Measurements from ENCODE around the gene BANF1. TPM values are rescaled to one million over a fixed set of nuclear protein-coding genes. Genes with fewer than 3 reads are reported as not detected.
A peak's percentile ranks its signal among the peaks of the same experiment; 100 is the strongest.

Gene BANF1
- total and polyA plus RNA-seq, 2 of the 13 experiments (the other 11 are each of a cell fraction or from before 2014, with no cell fraction given) = 40.5 to 86.5 TPM

GRCh38 chr11:66051766-66052663 lies 49.7 kb downstream of the BANF1 start, which contains the start of gene SF3B2 (continued):
- TF ChIP-seq, protein P1, sequence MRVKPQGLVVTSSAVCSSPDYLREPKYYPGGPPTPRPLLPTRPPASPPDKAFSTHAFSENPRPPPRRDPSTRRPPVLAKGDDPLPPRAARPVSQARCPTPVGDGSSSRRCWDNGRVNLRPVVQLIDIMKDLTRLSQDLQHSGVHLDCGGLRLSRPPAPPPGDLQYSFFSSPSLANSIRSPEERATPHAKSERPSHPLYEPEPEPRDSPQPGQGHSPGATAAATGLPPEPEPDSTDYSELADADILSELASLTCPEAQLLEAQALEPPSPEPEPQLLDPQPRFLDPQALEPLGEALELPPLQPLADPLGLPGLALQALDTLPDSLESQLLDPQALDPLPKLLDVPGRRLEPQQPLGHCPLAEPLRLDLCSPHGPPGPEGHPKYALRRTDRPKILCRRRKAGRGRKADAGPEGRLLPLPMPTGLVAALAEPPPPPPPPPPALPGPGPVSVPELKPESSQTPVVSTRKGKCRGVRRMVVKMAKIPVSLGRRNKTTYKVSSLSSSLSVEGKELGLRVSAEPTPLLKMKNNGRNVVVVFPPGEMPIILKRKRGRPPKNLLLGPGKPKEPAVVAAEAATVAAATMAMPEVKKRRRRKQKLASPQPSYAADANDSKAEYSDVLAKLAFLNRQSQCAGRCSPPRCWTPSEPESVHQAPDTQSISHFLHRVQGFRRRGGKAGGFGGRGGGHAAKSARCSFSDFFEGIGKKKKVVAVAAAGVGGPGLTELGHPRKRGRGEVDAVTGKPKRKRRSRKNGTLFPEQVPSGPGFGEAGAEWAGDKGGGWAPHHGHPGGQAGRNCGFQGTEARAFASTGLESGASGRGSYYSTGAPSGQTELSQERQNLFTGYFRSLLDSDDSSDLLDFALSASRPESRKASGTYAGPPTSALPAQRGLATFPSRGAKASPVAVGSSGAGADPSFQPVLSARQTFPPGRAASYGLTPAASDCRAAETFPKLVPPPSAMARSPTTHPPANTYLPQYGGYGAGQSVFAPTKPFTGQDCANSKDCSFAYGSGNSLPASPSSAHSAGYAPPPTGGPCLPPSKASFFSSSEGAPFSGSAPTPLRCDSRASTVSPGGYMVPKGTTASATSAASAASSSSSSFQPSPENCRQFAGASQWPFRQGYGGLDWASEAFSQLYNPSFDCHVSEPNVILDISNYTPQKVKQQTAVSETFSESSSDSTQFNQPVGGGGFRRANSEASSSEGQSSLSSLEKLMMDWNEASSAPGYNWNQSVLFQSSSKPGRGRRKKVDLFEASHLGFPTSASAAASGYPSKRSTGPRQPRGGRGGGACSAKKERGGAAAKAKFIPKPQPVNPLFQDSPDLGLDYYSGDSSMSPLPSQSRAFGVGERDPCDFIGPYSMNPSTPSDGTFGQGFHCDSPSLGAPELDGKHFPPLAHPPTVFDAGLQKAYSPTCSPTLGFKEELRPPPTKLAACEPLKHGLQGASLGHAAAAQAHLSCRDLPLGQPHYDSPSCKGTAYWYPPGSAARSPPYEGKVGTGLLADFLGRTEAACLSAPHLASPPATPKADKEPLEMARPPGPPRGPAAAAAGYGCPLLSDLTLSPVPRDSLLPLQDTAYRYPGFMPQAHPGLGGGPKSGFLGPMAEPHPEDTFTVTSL (CRISPR knock-in tag; IDR thresholded peaks at IDR 0.05; ENCODE audit: borderline replicate concordance) = no peak; the same call in 1 of the 2 replicates
- TF ChIP-seq ZNF768 (CRISPR knock-in tag; IDR thresholded peaks at IDR 0.05) = peak; percentile 45; the same call in 1 of the 2 replicates
- no peak for TF ChIP-seq ZNF616 (CRISPR knock-in tag; IDR thresholded peaks at IDR 0.05; ENCODE audit: low read depth)
- TF ChIP-seq ZNF329 (CRISPR knock-in tag; IDR thresholded peaks at IDR 0.05; ENCODE audit: low read depth) = 0 out of 2 replicates have a peak, but pooled peaks have one; percentile 42
- no peak for TF ChIP-seq ZKSCAN1 (IDR thresholded peaks at IDR 0.05; ENCODE audit: low read length)
- TF ChIP-seq MAFG (CRISPR knock-in tag; IDR thresholded peaks at IDR 0.05) = no peak
- TF ChIP-seq KLF15 (CRISPR knock-in tag; IDR thresholded peaks at IDR 0.05; ENCODE audit: borderline replicate concordance) = no peak
- TF ChIP-seq, protein P2, sequence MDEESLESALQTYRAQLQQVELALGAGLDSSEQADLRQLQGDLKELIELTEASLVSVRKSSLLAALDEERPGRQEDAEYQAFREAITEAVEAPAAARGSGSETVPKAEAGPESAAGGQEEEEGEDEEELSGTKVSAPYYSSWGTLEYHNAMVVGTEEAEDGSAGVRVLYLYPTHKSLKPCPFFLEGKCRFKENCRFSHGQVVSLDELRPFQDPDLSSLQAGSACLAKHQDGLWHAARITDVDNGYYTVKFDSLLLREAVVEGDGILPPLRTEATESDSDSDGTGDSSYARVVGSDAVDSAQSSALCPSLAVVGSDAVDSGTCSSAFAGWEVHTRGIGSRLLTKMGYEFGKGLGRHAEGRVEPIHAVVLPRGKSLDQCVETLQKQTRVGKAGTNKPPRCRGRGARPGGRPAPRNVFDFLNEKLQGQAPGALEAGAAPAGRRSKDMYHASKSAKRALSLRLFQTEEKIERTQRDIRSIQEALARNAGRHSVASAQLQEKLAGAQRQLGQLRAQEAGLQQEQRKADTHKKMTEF (CRISPR knock-in tag; IDR thresholded peaks at IDR 0.05) = peak; percentile 96
- TF ChIP-seq ZNF124 (CRISPR knock-in tag; IDR thresholded peaks at IDR 0.05) = peak; percentile 52; the same call in 1 of the 2 replicates
- no peak for TF ChIP-seq ZNF512B (CRISPR knock-in tag; IDR thresholded peaks at IDR 0.05; ENCODE audit: borderline replicate concordance)
- TF ChIP-seq ZNF567 (CRISPR knock-in tag; IDR thresholded peaks at IDR 0.05; ENCODE audit: borderline replicate concordance) = no peak
- TF ChIP-seq TBP (CRISPR knock-in tag; IDR thresholded peaks at IDR 0.05) = no peak
- TF ChIP-seq ZNF274 (CRISPR knock-in tag; IDR thresholded peaks at IDR 0.05) = no peak
- TF ChIP-seq EP300 (IDR thresholded peaks at IDR 0.05; ENCODE audit: low read depth in 2 of 2, low read length in 2 of 2) = no peak
- TF ChIP-seq EP300 (CRISPR knock-in tag; IDR thresholded peaks at IDR 0.05; ENCODE audit: borderline replicate concordance) = peak; percentile 48; the same call in 1 of the 2 replicates

All from HepG2 (cell line).